HepG2 (cell line): ENCODE measurements around the gene KRT40.

Source experiments
- CHD2 ChIP-seq: IDR thresholded peaks from 2 replicates; pipeline ENCODE4 v1.6.1; 2011; ENCODE audit warnings: low read depth, low read length, improper control_type of control experiment
- ELF1 ChIP-seq: sonication (generic); formaldehyde crosslinking; IDR thresholded peaks from 2 replicates; pipeline ENCODE4 v1.4.0; 2020; ENCODE audit warnings: missing genetic modification reagents
- EZH2 ChIP-seq: conservative IDR thresholded peaks from 2 replicates; pipeline ENCODE4 v1.6.1; 2012; ENCODE audit warnings: mild to moderate bottlenecking, low read depth, low read length, moderate library complexity
- NFRKB ChIP-seq: fragments of 450-650 bp; IDR thresholded peaks from 2 replicates; pipeline ENCODE4 v1.6.1; 2017
- POLR2AphosphoS5 ChIP-seq: IDR thresholded peaks from 2 replicates; pipeline ENCODE4 v1.6.1; 2012; ENCODE audit warnings: low read depth, low read length
- SMAD1 ChIP-seq: sonication (generic); formaldehyde crosslinking; IDR thresholded peaks from 2 replicates; pipeline ENCODE4 v1.4.0; 2020; ENCODE audit warnings: missing genetic modification reagents, low read depth, mild to moderate bottlenecking, borderline replicate concordance
- SOX5 ChIP-seq: IDR thresholded peaks from 2 replicates; pipeline ENCODE4 v1.6.1; 2016; ENCODE audit warnings: borderline replicate concordance
- TCF7L2 ChIP-seq: IDR thresholded peaks from 2 replicates; pipeline ENCODE4 v1.6.1; 2011; ENCODE audit warnings: mild to moderate bottlenecking, low read depth, low read length, moderate library complexity
- TFDP2 ChIP-seq: sonication (generic); formaldehyde crosslinking; IDR thresholded peaks from 2 replicates; pipeline ENCODE4 v1.4.0; 2020; ENCODE audit warnings: missing genetic modification reagents
- ZNF512 ChIP-seq: sonication (generic); formaldehyde crosslinking; IDR thresholded peaks from 2 replicates; pipeline ENCODE4 v1.4.0; 2020; ENCODE audit warnings: mild to moderate bottlenecking, missing genetic modification reagents
- ZNF776 ChIP-seq: sonication (generic); formaldehyde crosslinking; IDR thresholded peaks from 2 replicates; pipeline ENCODE4 v1.4.0; 2020; ENCODE audit warnings: mild to moderate bottlenecking, missing genetic modification reagents
- ZNF841 ChIP-seq: sonication (generic); formaldehyde crosslinking; IDR thresholded peaks from 2 replicates; pipeline ENCODE4 v1.8.1; 2023; ENCODE audit warnings: missing genetic modification reagents, borderline replicate concordance
- ZUFSP ChIP-seq: sonication (generic); formaldehyde crosslinking; IDR thresholded peaks from 2 replicates; pipeline ENCODE4 v1.9.0; 2021; ENCODE audit warnings: missing genetic modification reagents, mild to moderate bottlenecking, borderline replicate concordance

GRCh38 chr17:40932608-40933007 lies 51.5 kb downstream of the KRT40 start:
- TF ChIP-seq ZNF776 (CRISPR knock-in tag) (no peak), TFDP2 (CRISPR knock-in tag) (no peak), NFRKB (no peak), SOX5 (CRISPR knock-in tag) (peak; percentile 11; the same call in 1 of the 2 replicates), ZUFSP (no peak), SMAD1 (no peak), ELF1 (no peak), POLR2AphosphoS5 (no peak), CHD2 (no peak), ZNF512 (CRISPR knock-in tag) (no peak), ZNF841 (CRISPR knock-in tag) (no peak), TCF7L2 (no peak), EZH2 (no peak)
